Esophagus squamous epithelium (tissue), 4 donors: ENCODE data around the gene SYDE2.

Source experiments
- POLR2A ChIP-seq, 4 donors: fragments of 450-650 bp; IDR thresholded peaks; one replicate each; pipeline ENCODE4 v1.6.1; 2017; ENCODE audit warnings: antibody characterized with exemption in 4 of 4, mild to moderate bottlenecking in 4 of 4, moderate library complexity in 3 of 4
- TF ChIP-seq, protein P1 (sequence below), 6 experiments: fragments of 450-650 bp in 4 of 6; fragments of 200-600 bp in 2 of 6; sonication (generic) in 2 of 6; IDR thresholded peaks; one replicate each; pipeline ENCODE4 v1.5.1; 2016 to 2019; ENCODE audit warnings: antibody characterized with exemption in 6 of 6, mild to moderate bottlenecking in 4 of 6, moderate library complexity in 4 of 6

DNA sequence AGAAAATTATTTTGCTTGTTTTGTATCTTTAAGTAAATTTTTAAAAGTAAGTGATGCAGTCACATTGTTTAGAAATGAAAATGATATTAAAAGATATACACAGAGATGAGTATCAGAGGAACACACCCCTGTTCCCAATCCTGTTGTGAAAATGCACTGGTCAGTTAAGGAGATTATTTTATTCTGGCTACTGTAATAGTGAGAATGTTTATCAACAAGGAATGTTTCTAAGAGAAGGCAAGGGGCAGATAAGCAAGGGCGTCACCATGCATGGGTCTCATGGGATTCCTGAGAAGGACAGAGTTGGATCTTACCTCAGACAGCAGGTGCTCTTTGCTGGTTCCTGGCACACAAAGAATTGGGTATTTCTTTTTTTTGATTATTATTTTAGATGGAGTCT is 36.8 kb upstream of the SYDE2 start:
- TF ChIP-seq, protein P1, sequence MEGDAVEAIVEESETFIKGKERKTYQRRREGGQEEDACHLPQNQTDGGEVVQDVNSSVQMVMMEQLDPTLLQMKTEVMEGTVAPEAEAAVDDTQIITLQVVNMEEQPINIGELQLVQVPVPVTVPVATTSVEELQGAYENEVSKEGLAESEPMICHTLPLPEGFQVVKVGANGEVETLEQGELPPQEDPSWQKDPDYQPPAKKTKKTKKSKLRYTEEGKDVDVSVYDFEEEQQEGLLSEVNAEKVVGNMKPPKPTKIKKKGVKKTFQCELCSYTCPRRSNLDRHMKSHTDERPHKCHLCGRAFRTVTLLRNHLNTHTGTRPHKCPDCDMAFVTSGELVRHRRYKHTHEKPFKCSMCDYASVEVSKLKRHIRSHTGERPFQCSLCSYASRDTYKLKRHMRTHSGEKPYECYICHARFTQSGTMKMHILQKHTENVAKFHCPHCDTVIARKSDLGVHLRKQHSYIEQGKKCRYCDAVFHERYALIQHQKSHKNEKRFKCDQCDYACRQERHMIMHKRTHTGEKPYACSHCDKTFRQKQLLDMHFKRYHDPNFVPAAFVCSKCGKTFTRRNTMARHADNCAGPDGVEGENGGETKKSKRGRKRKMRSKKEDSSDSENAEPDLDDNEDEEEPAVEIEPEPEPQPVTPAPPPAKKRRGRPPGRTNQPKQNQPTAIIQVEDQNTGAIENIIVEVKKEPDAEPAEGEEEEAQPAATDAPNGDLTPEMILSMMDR (IDR thresholded peaks at IDR 0.05) = no peak
- TF ChIP-seq POLR2A (IDR thresholded peaks at IDR 0.05) = no peak
